NCI-H2029 treated with DMSO at 0.1 percent for 48 hours (cell line): Measurements from ENCODE around the gene ELF5.
A peak's percentile ranks its signal among the peaks of the same experiment; 100 is the strongest.

ENCODE experiments used
- DNase-seq: peaks from one replicate; lab custom pipeline; 2025; lab: John Stamatoyannopoulos, UW

Gene ELF5

GRCh38 chr11:34513682-34514449, at the start of gene ELF5:
Gene ELF5, minus strand, starts transcription at chr11:34513794. Its CDS starts 8,045 bp downstream, at chr11:34505749.
- DNase-seq: no peak

- DNase-seq: no peak
Observed at GRCh38 chr11:34562976-34563375, 49.4 kb upstream of the ELF5 start.

- DNase-seq: no peak
Observed at GRCh38 chr11:34560511-34560910, 46.9 kb upstream of the ELF5 start.

DNA sequence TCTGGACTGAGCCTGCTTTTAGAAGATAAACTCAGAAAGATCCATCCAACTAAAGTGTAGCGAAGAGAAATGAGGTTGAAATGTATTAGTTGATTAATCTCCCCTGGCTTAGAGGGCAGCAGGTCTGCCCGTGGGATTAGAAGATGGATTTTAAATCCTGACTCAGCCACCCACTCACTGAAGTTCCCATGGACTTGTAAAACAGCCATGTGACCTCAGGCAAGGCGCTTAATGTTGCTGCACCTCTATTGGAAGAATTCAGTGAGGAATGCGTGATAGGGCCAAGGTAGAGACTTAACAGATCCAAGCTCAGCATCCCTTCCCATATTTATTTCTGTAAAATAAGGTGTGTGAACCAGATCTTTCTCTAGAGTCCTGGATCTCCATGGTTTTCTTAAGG, 45.1 kb upstream of the ELF5 start:
- no peak for DNase-seq

DNA sequence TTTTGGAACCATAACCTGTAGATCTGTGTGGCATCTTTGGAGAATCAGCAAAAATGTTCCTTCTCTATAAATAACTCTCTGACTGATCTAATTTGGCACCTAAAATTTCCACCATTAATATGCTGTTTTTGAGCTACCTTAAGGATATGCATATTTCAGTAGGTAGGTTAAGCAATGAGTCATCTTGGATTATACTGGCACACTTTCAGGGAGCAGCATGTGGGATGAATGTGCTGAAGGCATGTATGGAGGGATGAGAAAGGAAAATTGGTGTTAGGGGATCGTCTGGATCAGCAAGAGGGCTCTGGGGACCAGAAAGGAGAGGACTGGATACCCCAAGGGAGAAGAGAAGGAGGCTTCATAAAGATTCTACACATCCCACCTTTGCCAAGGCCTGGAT, 44.6 kb upstream of the ELF5 start:
- no peak for DNase-seq

- no peak for DNase-seq
Observed at GRCh38 chr11:34552270-34552669, 38.7 kb upstream of the ELF5 start.

- DNase-seq: no peak
Observed at GRCh38 chr11:34549271-34549670, 35.7 kb upstream of the ELF5 start.

DNA sequence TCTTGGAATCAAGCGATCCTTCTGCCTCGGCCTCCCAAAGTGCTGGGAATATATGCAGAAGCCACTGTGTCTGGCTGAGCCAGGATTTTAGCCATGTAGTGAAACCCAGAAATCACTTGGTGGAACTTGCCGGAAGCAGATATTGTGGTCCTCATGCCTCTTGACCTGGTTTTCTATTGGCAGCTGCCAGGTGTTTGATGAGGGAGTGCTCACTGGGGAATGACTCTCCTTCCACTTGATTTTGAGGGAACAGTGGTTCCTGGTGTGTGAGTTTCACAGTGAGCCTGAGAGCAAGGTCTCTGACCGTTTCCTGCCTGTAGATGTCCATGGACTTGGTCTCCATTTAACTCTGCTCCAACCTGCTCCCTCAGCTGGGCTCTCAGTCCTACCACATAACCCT, 34.7 kb upstream of the ELF5 start:
- DNase-seq: peak; percentile 55

DNA sequence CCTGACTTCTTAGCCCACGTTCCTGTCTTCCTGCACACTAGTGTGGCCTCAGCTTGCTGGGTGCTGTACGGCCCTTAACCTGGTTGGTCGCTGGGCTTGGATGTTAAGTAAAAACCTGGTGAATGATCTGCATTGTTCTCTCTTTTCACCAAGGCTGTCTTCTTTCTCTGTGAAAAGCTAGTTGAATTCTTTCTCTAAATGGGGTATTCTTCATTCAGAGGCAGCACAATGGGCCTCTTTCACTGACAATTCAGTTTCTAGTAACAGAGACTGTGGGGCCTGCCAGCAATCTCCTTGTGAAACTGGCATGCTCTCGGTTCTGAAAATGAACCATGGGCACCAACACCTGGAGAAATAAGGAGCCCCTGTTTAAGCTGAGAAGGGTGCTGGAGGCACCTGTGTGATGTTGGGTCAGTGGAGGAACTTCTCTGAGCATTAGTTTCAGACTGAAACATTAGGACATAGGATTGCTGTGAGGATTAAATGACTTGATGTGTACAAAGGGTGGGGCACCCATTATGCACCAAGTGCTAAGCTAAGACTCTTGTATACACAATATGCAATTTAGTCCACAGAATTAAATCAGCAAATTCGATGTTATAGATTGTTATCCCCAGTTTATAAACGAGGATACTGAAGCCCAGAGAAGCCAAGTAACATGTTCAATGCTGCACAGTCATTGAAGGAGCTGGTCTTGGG, 33.1 kb upstream of the ELF5 start:
- no peak for DNase-seq

- no peak for DNase-seq
Observed at GRCh38 chr11:34542089-34542488, 28.5 kb upstream of the ELF5 start.

DNA sequence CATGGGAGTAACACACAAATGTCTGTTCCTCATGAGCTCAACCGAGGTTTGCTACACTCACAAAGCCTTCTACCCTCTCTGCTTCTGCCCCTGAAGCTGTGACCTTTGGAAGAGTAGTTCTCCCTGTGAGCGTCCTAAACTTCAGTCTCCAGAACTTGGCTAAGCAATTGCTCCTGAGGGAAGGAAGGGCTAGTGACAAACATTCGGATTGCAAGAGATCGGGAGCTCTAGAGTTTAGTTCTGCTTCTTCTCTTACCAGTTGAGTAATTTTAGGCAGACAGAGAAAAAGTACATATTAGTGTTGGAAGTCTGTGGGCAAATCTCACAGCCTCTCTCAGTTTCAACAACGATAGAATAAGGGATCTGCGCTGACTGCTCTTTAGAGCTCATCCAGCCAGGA, 27.3 kb upstream of the ELF5 start:
- no peak for DNase-seq

DNA sequence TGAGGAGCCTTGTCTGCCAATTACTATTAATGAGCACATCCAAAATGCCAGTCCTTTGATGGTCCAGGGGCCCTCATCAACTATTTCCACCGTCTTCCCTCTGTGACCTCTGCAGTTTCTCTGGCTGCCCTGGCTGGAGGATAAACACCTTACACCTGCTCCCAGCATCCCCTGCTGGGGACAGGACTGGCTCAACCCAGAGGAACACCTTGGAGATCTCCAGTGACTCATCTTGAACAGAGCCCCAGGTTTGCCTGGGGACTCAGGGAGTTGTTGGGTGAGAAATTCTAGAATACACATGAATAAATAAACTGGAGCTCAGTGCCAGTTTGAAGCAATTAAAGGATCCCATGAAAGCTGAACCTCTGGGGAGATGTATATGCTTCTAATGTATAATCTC, 24.0 kb upstream of the ELF5 start:
- DNase-seq: no peak

GRCh38 chr11:34536056-34536455, 22.5 kb upstream of the ELF5 start:
- peak; percentile 80 for DNase-seq

- DNase-seq: no peak
Observed at GRCh38 chr11:34534826-34535225, 21.2 kb upstream of the ELF5 start.

DNA sequence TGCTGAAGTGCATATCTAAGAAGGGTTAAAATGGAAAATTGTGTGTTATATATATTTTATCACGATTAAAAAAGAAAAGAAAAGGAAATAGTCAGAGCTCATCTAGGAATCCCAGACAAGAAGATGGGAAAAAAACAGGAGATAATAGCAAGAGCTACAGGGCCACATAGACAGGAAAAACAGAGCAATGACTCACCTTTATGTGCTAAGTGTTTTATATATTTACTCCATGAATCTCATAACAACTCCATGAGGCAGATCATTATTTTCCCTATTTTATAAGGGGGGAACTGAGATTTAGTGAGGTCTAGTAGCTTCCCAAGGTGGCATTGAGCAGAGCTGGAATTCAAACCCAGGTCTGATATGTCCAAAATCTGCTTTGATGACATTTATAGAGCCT, 18.1 kb upstream of the ELF5 start:
- no peak for DNase-seq

- DNase-seq: no peak
Observed at GRCh38 chr11:34530545-34531234, 17.1 kb upstream of the ELF5 start.

DNA sequence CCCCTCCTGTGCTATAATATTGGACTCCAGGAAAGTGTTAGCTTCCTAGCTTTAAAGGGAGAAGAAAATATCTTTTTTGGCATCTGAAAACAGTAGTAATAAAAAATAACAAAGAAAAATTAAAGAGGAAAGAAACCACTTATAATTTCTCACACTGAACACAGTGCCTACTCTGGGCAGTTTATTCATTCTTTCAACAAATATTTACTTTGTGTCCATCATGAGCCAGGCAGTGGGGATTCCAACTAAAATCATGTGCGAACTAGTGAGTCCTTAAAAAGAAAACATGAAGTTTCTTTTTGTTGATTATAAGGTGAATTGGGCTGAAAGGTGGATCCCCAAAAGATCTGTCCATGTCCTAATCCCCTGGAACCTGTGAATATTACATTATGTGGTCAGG, 16.0 kb upstream of the ELF5 start:
- no peak for DNase-seq

DNA sequence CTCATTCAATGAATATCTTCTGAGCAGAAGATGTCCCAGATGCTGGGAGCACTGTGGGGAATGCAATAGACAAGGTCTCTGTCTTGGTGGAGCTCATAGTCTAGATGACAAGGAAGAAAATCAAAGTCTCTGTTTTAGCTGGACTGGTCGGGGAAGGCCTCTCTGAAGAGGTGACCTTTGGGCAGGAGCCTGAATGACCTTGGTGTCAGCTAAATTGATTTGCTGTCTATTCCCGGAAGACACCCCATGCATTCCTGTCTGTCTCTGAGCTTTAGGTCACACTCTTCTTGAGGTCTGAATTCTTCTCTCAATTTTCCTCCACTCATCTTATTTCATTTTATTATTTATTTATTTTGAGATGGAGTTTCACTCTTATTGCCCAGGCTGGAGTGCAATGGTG, 14.5 kb upstream of the ELF5 start:
- DNase-seq: no peak

GRCh38 chr11:34525888-34526657, 12.5 kb upstream of the ELF5 start:
- DNase-seq: no peak

GRCh38 chr11:34525098-34525497, 11.5 kb upstream of the ELF5 start:
- no peak for DNase-seq

- no peak for DNase-seq
Observed at GRCh38 chr11:34524696-34525095, 11.1 kb upstream of the ELF5 start.

DNA sequence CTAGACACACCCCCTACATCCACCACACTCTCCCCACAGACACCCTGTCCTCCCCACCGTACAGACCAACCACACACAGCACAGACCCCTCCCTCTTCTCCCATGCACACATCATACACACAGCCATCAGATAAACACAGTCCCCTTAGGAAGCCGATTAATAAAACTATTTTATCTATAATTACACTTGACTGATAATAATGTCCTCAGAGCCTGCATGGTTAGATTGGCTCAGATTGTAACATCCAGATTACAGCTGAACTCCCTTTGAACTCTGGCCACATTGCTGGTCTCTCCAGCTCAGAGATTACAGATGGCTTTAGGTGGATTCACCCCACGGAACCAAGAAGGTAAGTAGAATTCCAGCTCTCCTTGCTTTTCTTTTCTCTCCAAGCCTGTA, 9.5 kb upstream of the ELF5 start:
- DNase-seq: no peak
